ENCODE measurements around the gene USH1C.

Gene USH1C

DNA sequence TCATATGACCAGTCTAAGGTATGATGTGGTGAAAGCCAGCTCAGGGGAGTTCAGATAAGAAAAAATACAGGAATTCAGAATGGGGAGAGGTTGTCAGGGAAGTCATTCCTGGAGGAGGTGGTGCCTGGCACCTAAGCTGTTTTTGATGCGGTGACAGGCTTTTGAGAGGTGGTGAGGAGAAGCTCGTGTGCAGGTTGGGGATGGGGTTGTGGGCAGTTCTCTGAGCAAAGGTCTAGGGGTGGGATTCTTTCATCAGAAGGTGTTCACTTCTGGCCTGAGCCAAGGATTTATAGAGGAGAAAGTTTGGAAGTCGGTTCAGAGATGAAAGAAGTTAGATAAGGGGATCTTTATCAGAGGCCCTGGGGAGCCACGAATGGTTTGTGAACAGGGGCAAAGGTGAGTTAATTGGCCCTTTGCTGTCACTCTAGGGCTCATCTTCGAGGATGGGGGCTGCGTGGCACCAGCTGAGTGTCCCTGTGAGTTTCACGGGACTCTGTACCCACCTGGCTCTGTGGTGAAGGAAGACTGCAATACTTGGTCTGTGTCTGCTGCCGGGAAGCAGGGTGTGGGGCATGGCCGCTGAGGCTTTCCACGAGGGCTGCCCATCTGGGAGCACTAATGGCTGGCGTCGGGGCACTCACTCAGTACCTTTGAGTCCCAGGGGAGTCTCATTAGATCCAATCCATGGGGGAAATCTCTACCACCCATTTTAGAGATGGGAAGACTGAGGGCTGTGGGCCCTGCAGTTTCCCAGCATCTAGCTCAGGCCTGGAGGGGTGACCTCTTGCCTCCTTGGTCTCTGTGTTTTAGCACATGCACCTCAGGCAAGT, 16.3 kb upstream of the USH1C start:
- no peak overlapping the region for H3K4me3 Mint-ChIP-seq
- no peaks in the 10 kb centered on the region for H3K36me3 Mint-ChIP-seq
- no peak overlapping the region for H3K27ac Mint-ChIP-seq
- H3K27me3 Mint-ChIP-seq: peaks cover 6 to 27% of the 10 kb centered on the region in 2 donors
- no peaks in the 10 kb centered on the region for H3K9me3 Mint-ChIP-seq
- no peak for ATAC-seq (replicated peaks)
- peaks cover 0 to 5% of the 10 kb centered on the region in 2 donors for H3K4me1 Mint-ChIP-seq
- no peak for DNase-seq

DNA sequence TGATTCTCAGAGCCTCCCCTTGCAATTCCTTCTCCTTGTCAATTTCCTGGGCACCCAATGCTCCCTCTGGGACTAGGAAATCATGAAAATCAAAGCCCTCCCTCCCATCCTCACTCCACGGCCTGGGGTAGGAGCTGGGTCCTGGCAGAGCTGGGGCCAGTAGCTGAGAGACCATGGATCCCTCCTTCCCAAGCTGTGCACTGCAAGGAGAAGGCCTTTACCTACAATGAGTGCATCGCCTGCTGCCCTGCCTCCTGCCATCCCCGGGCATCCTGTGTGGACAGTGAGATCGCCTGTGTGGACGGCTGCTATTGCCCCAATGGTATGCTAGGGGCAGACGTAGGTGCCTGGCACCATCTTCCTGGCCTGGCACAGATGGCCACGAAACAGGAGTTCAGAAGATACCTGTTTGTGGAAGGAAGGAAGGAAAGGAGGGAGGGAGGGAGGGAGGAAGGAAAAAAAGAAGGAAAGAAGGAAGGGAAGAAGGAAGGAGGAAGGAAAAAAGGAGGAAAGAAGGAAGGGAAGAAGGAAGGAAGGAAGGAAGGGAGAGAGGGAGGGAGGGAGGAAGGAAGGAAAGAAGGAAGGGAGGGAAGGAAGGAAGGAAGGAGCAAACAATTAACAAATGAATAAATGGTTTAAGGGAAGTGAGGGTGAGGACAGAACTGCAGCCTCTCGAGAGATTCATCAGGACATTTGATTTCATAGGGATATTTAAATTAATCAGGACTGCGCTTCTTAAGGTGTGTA, 15.3 kb upstream of the USH1C start:
- ATAC-seq (replicated peaks) (no peak), DNase-seq (no peak)
- no peak overlapping the region for H3K4me3 Mint-ChIP-seq
- H3K9me3 Mint-ChIP-seq: no peaks in the 10 kb centered on the region
- H3K4me1 Mint-ChIP-seq: peaks cover 0 to 5% of the 10 kb centered on the region in 2 donors
- peaks cover 13 to 27% of the 10 kb centered on the region in 2 donors for H3K27me3 Mint-ChIP-seq
- no peak overlapping the region for H3K27ac Mint-ChIP-seq
- H3K36me3 Mint-ChIP-seq: no peaks in the 10 kb centered on the region

DNA sequence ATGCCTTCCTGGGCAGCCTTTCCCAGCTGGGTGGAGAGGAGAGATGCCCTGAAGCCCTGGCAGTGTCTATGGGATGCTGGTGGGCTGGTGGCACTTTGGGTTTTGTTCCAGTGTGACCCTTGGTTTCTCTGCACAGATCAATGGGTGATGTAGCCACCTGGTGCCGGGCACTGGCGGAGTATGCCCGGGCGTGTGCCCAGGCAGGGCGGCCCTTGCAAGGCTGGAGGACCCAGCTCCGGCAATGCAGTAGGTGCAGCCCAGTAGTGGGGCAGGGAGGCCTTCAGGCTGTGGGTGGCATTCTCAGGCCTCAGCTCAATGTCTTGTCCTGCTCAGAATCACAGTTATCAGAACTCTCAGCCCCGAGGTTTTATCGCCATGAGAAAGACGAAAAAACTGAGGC, 14.7 kb upstream of the USH1C start:
- Mint-ChIP-seq H3K9me3 (no peaks in the 10 kb centered on the region), H3K4me3 (no peak overlapping the region), H3K36me3 (no peaks in the 10 kb centered on the region), H3K27me3 (peaks cover 13 to 27% of the 10 kb centered on the region in 2 donors), H3K27ac (no peak overlapping the region), H3K4me1 (peaks cover 0 to 5% of the 10 kb centered on the region in 2 donors)
- ATAC-seq (replicated peaks): no peak
- DNase-seq: no peak

DNA sequence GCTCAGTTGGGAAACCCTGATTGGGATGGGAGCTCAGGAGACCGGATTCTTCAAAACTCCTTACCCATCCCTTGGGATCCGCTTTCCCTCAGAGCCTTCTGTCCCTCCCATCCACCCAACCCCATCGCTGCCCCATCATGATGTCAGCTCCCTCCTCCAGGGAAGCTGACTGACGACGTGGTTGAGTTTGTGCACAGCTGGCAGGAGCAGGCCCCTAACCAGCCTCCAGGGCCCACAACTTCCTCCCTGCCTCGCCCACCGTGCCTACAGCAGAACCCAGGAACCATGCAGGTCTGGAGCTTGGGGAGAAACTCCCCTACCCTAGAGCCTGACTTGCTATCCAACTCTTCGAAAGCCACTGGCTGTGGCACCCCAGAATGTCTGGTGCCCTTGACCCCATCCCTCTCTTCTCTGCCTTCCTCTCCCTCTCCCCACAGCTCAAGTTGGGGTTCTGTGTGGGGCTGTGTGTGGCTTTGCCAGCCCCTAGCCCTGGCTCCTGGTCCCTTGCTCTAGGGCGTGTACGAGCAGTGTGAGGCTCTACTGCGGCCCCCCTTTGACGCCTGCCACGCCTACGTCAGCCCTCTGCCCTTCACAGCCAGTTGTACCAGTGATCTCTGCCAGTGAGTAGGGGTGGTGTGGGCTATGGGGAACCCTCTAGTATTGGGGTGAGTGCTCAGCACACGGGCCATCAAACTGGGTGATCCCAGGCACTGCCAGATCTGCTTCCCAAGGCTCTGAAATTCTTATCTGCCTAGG, 14.0 kb upstream of the USH1C start:
- no peaks in the 10 kb centered on the region for H3K36me3 Mint-ChIP-seq
- H3K4me1 Mint-ChIP-seq: peaks cover 0 to 5% of the 10 kb centered on the region in 2 donors

DNA sequence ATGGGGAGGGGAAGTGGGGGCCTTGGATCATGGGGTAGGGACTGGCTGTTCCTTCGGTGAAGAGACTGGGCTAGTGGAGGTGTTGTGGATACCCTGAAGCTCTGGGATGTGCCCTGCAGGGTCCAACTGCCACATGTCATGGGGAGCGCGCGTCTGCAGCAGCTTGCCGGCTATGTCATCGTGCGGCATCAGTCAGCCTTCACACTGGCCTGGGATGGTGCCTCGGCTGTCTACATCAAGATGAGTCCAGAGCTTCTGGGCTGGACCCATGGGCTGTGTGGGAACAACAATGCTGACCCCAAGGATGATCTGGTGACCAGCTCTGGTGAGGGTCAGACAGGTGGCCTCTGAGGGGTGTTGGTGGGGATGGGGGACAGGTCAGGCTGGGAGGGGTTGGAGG, 12.8 kb upstream of the USH1C start:
- ATAC-seq (replicated peaks) (no peak), DNase-seq (no peak)
- Mint-ChIP-seq H3K27me3 (peaks cover 13 to 34% of the 10 kb centered on the region in 2 donors), H3K4me3 (no peak overlapping the region), H3K4me1 (peaks cover 0 to 5% of the 10 kb centered on the region in 2 donors), H3K27ac (no peak overlapping the region), H3K9me3 (no peaks in the 10 kb centered on the region), H3K36me3 (no peaks in the 10 kb centered on the region)

More for the DNA sequence above, 14.0 kb upstream of the USH1C start:
- Mint-ChIP-seq H3K27ac (no peak overlapping the region), H3K9me3 (no peaks in the 10 kb centered on the region), H3K27me3 (peaks cover 13 to 27% of the 10 kb centered on the region in 2 donors), H3K4me3 (no peak overlapping the region)
- ATAC-seq (replicated peaks) (no peak), DNase-seq (no peak)

DNA sequence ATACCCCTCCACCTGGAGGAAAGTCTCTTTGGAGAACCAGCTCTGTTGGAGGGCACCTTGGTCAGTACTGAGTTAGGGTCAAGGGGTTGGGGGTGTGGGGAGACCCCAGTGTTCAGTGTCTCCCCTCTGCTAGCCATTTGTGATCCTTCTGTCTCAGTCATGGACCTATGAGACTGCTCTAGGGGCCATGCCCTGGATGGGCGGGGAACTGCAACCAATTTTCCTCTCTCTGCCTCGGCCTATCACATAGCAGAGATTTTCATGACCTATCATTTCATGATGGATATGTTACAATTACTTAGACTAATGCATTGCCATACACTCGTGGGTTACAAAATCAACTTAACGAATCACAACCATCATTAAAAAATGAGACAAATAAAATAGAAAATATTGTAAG, 10.3 kb upstream of the USH1C start:
- no peak for ATAC-seq (replicated peaks)
- H3K36me3 Mint-ChIP-seq: no peaks in the 10 kb centered on the region
- H3K27ac Mint-ChIP-seq: no peak overlapping the region

DNA sequence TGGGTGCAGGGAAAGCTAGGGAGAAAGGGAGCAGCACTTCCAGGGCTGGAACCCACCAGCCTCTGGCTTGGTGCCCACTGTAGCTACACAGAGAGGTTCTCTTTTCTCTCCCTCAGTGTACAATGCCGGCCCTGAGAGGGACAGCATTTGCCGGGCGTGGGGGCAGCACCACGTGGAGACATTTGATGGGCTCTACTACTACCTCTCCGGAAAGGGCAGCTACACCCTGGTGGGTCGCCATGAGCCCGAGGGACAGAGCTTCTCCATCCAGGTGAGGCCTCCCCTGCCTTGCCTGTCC, 9.0 kb upstream of the USH1C start:
- no peaks in the 10 kb centered on the region for H3K4me1 Mint-ChIP-seq
- H3K27ac Mint-ChIP-seq: no peak overlapping the region
- DNase-seq (no peak), ATAC-seq (replicated peaks) (no peak)
- H3K9me3 Mint-ChIP-seq: no peaks in the 10 kb centered on the region
- H3K4me3 Mint-ChIP-seq: no peak overlapping the region
- no peaks in the 10 kb centered on the region for H3K36me3 Mint-ChIP-seq
- peaks cover 25 to 30% of the 10 kb centered on the region in 2 donors for H3K27me3 Mint-ChIP-seq

More for the DNA sequence above, 10.3 kb upstream of the USH1C start:
- H3K4me1 Mint-ChIP-seq: no peaks in the 10 kb centered on the region
- H3K27me3 Mint-ChIP-seq: peaks cover 20 to 32% of the 10 kb centered on the region in 2 donors
- no peak for DNase-seq
- H3K9me3 Mint-ChIP-seq: no peaks in the 10 kb centered on the region
- no peak overlapping the region for H3K4me3 Mint-ChIP-seq

DNA sequence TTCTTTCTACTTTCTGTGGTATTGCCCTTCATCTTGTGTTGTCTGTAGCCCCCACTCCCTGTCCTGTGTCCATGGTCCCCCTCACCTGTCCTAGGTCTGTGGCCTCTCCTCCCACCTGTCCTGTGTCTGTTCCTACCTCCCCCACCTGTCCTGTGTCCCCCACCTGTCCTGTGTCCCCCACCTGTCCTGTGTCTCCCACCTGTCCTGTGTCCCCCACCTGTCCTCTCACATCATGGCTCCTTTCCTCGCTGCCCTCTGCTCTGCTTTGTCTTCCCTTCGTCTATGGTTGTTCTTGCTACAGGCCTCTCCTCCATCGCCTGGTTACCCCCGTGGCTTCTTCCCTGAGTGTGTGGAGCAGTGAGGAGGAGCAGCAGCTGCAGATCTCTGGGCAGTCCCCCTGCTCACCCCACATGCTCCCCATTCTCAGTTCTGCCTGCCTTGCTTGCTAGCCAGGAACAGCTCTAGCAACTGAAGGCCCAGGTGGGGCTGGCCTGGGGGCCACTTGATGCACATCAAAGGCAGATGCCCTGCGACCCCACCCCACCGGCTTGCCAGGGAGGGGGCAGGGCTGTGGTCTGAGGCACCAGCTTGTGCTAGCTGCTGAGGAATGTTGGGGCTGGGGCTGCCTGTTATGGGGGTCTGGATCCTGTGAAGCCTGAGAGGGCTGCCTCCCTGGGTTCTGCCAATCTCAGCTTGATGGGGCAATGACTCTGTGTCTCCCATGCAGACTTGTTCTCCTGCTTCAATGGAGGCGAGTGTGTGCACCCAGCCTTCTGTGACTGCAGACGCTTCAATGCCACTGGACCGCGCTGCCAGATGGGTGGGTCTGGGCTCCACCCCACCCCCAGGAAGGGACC, 8.4 kb upstream of the USH1C start:
- Mint-ChIP-seq H3K4me1 (no peaks in the 10 kb centered on the region), H3K4me3 (no peak overlapping the region), H3K36me3 (no peaks in the 10 kb centered on the region), H3K9me3 (no peaks in the 10 kb centered on the region), H3K27me3 (peaks cover 25 to 36% of the 10 kb centered on the region in 2 donors), H3K27ac (no peak overlapping the region)
- ATAC-seq (replicated peaks) (no peak), DNase-seq (no peak)

DNA sequence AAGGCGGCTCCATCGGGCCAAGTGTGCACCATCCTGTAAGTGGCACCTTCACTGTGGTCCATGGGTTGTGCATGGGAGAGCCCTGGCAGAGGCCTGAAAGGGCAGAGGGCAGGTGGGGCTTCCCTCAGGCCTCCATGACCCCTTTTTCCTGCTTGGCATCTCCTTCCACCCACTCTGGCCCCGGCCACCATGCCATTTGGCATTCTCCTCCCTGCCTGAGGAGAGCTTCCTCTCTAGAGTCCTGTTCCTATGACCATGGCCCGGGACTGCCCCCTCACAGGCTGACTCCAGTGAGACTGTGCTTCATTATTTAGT, 7.8 kb upstream of the USH1C start:
- ATAC-seq (replicated peaks): no peak
- no peaks in the 10 kb centered on the region for H3K4me1 Mint-ChIP-seq
- no peak overlapping the region for H3K4me3 Mint-ChIP-seq
- no peaks in the 10 kb centered on the region for H3K9me3 Mint-ChIP-seq
- no peaks in the 10 kb centered on the region for H3K36me3 Mint-ChIP-seq
- no peak overlapping the region for H3K27ac Mint-ChIP-seq
- DNase-seq: no peak
- peaks cover 25 to 42% of the 10 kb centered on the region in 2 donors for H3K27me3 Mint-ChIP-seq

DNA sequence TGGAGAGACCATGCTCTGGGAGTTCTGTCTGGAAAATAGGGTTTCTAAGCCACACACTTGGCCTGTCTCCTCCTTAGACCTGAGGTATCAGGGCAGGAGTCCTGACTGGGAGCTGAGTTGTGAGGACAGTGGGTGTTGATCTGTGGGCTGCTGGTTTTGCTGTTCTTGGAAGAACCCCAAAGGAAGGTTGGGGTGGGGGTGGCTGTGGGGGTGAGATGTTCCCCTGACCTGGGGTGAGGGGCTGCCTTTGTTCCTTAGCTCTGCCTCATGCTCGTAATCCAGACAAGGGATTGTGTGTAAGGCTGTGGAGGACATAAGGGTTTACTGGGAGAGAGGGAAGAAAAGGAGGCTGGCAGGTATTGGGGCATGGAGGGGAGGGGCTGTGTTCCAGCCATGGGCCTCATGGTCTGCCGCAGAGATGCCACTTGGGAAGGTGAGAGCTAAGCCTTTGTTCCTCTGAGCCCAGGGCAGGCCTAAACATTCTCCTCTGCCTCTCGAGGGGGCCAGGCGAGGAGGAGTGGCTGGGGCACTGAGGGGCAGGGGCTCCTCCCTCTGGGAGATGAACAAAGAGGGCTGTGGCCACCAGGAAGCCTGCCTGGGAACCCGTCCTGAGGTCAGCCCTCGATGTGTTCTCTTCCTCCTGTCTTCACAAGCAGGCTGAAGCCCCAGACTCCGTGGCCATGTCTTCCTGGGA, 7.3 kb upstream of the USH1C start:
- Mint-ChIP-seq H3K27me3 (peaks cover 30 to 46% of the 10 kb centered on the region in 2 donors), H3K4me3 (no peak overlapping the region)
- no peak for DNase-seq

DNA sequence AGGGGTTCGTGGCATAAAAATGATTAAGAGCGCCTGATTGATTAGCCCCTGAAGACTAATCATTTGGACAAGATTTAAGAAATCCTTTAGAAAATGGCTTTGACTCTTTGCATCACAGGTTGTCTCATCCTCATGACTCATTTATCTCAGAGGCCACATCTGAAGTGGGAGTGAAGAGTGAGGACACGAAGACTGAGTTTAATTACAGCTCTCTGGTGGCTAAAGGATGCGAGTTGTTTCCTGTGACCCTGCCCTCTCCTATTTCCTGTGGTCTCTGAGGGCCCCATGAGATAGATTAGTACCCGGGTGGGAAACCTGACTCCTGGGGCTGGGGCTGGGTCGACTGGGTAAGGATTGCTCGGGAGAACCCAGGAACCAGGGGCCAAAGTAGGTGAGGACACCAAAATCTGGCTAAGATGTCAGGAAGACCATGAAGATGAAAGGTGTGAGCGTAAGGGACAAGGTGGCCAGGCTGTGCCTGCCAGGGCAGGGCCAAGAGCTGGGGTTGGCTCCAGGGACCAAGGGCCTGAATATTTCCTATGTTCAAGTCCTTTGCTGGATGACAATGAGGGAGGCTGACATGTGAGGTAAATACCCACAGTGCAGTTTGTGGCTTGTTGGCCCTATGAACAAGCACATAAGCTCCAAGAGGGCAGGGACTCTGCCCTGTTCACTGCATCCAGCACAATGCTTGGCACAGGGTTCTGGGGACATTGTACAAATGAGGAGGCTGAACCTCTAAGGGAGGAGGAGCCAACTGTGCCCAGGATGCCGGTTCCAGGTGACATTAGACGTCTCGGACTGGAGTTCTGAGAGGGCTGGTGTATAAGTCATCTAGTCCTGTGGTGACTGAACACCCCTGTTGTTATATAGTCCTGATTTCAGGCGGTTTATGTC, 6.5 kb upstream of the USH1C start:
- no peak for DNase-seq
- Mint-ChIP-seq H3K4me1 (no peaks in the 10 kb centered on the region), H3K27me3 (peaks cover 36 to 48% of the 10 kb centered on the region in 2 donors), H3K4me3 (no peak overlapping the region), H3K36me3 (no peaks in the 10 kb centered on the region), H3K27ac (no peak overlapping the region), H3K9me3 (no peaks in the 10 kb centered on the region)
- no peak for ATAC-seq (replicated peaks)

More for the DNA sequence above, 7.3 kb upstream of the USH1C start:
- H3K4me1 Mint-ChIP-seq: no peaks in the 10 kb centered on the region
- H3K9me3 Mint-ChIP-seq: no peaks in the 10 kb centered on the region
- no peak overlapping the region for H3K27ac Mint-ChIP-seq
- H3K36me3 Mint-ChIP-seq: no peaks in the 10 kb centered on the region
- ATAC-seq (replicated peaks): no peak

DNA sequence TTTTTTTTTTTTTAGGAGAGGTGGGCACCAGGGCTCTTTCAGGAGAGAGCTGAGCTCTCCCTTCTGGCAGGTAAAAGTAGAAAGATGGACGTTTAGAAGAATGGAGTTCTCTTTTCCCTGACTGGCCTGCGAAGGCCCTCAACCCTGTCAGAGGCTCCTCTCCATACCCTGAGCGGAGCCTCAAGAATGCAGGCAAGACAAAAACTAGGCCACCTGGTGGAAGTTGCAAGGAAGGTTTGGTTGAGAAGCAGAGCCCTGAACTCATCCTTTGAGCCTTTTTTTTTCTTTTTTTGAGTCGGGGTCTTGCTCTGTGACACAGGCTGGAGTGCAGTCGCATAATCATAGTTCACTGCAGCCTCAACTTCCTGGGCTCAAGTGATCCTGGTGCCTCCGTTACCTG, 4.2 kb upstream of the USH1C start:
- H3K4me3 Mint-ChIP-seq: no peak overlapping the region
- H3K4me1 Mint-ChIP-seq: peaks cover 0 to 2% of the 10 kb centered on the region in 2 donors
- ATAC-seq (replicated peaks) (no peak), DNase-seq (no peak)
- H3K36me3 Mint-ChIP-seq: peaks cover 0 to 1% of the 10 kb centered on the region in 2 donors
- no peak overlapping the region for H3K27ac Mint-ChIP-seq
- H3K27me3 Mint-ChIP-seq: peaks cover 51 to 60% of the 10 kb centered on the region in 2 donors
- H3K9me3 Mint-ChIP-seq: peaks cover 0 to 3% of the 10 kb centered on the region in 2 donors

DNA sequence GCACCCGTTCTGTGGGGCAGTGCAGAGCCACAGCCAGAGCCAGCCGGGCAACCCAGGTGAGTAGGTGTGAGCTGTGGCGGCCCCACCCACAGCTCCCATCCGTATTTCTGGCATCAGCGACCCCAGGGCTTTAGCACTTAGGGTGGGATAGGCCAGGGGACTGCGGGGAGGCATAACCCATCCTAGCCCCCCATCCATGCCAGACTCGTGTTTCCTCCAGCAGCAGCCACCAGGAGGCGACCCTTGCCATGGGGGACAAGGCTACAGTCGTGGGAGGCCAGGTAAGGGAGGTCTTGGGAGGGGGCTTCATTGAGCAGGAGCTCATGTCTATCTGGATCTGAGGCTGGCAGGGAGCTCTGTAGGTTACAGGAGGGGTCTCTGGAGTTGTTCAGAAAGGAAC, 3.7 kb upstream of the USH1C start:
- H3K4me3 Mint-ChIP-seq: no peak overlapping the region
- peaks cover 0 to 3% of the 10 kb centered on the region in 2 donors for H3K9me3 Mint-ChIP-seq
- DNase-seq (no peak), ATAC-seq (replicated peaks) (no peak)
- H3K27me3 Mint-ChIP-seq: peaks cover 51 to 62% of the 10 kb centered on the region in 2 donors
- peaks cover 0 to 2% of the 10 kb centered on the region in 2 donors for H3K4me1 Mint-ChIP-seq
- peaks cover 0 to 1% of the 10 kb centered on the region in 2 donors for H3K36me3 Mint-ChIP-seq
- H3K27ac Mint-ChIP-seq: no peak overlapping the region

Data from stimulated activated naive B cell treated with anti-CD40 and anti-IgM and Interleukin-4, amounts not matched to agents 10 μg/mL and 1 μg/mL and 100 μg/mL, for 72 hours (primary cell).